Panc1 (cell line): ENCODE data around the gene FGGY. TPM values are rescaled to one million over a fixed set of nuclear protein-coding genes. Genes with fewer than 3 reads are reported as not detected.

Experiments
- ATAC-seq: fragments of 200-7000 bp; cut with Tn5 transposase; 2 replicates; pipeline ENCODE4 v1.9.1; 2020; ENCODE audit warnings: mild to moderate bottlenecking, moderate library complexity
- BruUV-seq: library from RNA; stranded (reverse); fragments of 400-500 nt; replicated peaks from 2 replicates; lab custom pipeline; 2021; lab: Mats Ljungman, UMichigan
- CTCF ChIA-PET: fragments of 300-600 bp; sonication (Branson Sonifier 250); formaldehyde crosslinking; loops from one replicate; lab custom pipeline; 2022; ENCODE audit warnings: antibody characterized with exemption; lab: Charles Lee
- POLR2A ChIA-PET: fragments of 300-600 bp; sonication (Branson Sonifier 250); formaldehyde crosslinking; loops from one replicate; lab custom pipeline; 2022; ENCODE audit warnings: antibody characterized with exemption; lab: Charles Lee
- DNase-seq: peaks from one replicate; pipeline ENCODE4 v3.0.0-alpha.2; 2010; ENCODE audit warnings: low read depth, low spot score
- H3K27ac ChIP-seq: 2 replicates; pipeline ENCODE4 v1.5.1; 2011; ENCODE audit warnings: mild to moderate bottlenecking, low read length, inconsistent platforms
- H3K27me3 ChIP-seq: fragments of 200-500 bp; sonication (Bioruptor generic); 2 replicates; pipeline ENCODE4 v1.6.0; 2014; ENCODE audit warnings: low read length, inconsistent platforms; ENCODE audit not compliant: control insufficient read depth, insufficient read depth
- H3K36me3 ChIP-seq: fragments of 200-500 bp; sonication (Bioruptor generic); 2 replicates; pipeline ENCODE4 v1.5.1; 2014; ENCODE audit warnings: inconsistent platforms, mild to moderate bottlenecking, low read length, moderate library complexity; ENCODE audit not compliant: control insufficient read depth, insufficient read depth
- H3K4me1 ChIP-seq: 2 replicates; pipeline ENCODE4 v1.5.1; 2011; ENCODE audit warnings: inconsistent platforms, mild to moderate bottlenecking, low read length, moderate library complexity; ENCODE audit not compliant: control insufficient read depth, insufficient read depth
- H3K4me3 ChIP-seq, 2 experiments: 2 replicates each; pipeline ENCODE4 v1.5.1; 2011 to 2012; ENCODE audit warnings: low read depth in 2 of 2, low read length in 2 of 2, mild to moderate bottlenecking in 2 of 2, inconsistent platforms in 1 of 2, moderate library complexity in 1 of 2
- H3K9me3 ChIP-seq: fragments of 200-500 bp; sonication (Bioruptor generic); 2 replicates; pipeline ENCODE4 v1.5.1; 2014; ENCODE audit warnings: low read depth, mild to moderate bottlenecking, inconsistent platforms, low read length, moderate library complexity; ENCODE audit not compliant: control insufficient read depth, insufficient read depth
- CTCF ChIP-seq: fragments of 450-650 bp; IDR thresholded peaks from 2 replicates; pipeline ENCODE4 v1.5.1; 2017; ENCODE audit warnings: mild to moderate bottlenecking
- POLR2AphosphoS5 ChIP-seq: IDR thresholded peaks from 2 replicates; pipeline ENCODE4 v1.6.1; 2012; ENCODE audit warnings: mild to moderate bottlenecking, low read depth, low read length, moderate library complexity
- REST ChIP-seq, 2 experiments: IDR thresholded peaks; 2 replicates each; pipeline ENCODE4 v1.6.1; 2011 to 2012; ENCODE audit warnings: low read depth in 2 of 2, control low read depth in 1 of 2, low read length in 1 of 2, mild to moderate bottlenecking in 1 of 2, moderate library complexity in 1 of 2; ENCODE audit not compliant: insufficient read depth in 1 of 2
- SIN3A ChIP-seq: IDR thresholded peaks from 2 replicates; pipeline ENCODE4 v1.6.1; 2012; ENCODE audit warnings: low read depth, mild to moderate bottlenecking, low read length, moderate library complexity, borderline replicate concordance; ENCODE audit not compliant: insufficient read depth
- TCF7L2 ChIP-seq: IDR thresholded peaks from 2 replicates; pipeline ENCODE4 v1.6.1; 2011; ENCODE audit warnings: mild to moderate bottlenecking, low read depth, low read length, inconsistent platforms
- in situ Hi-C: cut with HindIII; loops from 2 replicates; pipeline ENCODE4 v1.10.0; 2016; ENCODE audit warnings: low sequenced_read_pairs, low pct_unique_long_range_greater_than_20kb
- intact Hi-C: fragments of 100-400 bp; cut with micrococcal nuclease; formaldehyde crosslinking; loops from one replicate; pipeline ENCODE4 v1.10.0; 2022; ENCODE audit not compliant: unreplicated experiment
- total RNA-seq: library from RNA; stranded (reverse); gene quantifications from one replicate; pipeline ENCODE4 v1.2.1, GENCODE V29; 2021; ENCODE audit not compliant: unreplicated experiment

Gene FGGY
- total RNA-seq, 1 experiment from 2014 or later: 15.5 TPM

- CTCF ChIA-PET: no interaction called here
- H3K27ac ChIP-seq: no peak overlapping the region
- ATAC-seq (no peak), DNase-seq (no peak)
- no peaks in the 10 kb centered on the region for H3K9me3 ChIP-seq
- H3K27me3 ChIP-seq: no peaks in the 10 kb centered on the region
- intact Hi-C loops (no loop called here), in situ Hi-C loops (no loop called here)
- TF ChIP-seq CTCF (no peak), SIN3A (no peak), POLR2AphosphoS5 (no peak), REST (IDR thresholded peaks at IDR 0.05; ENCODE audit: insufficient read depth in 1 of 2, low read depth in 2 of 2, low read length in 1 of 2) (no peak), TCF7L2 (no peak)
- no peaks in the 10 kb centered on the region for H3K4me1 ChIP-seq
- H3K4me3 ChIP-seq: no peak overlapping the region
- no peaks in the 10 kb centered on the region for H3K36me3 ChIP-seq
- BruUV-seq: no TSS peak
- POLR2A ChIA-PET: no interaction called here
Observed at GRCh38 chr1:59761443-59761842, 464.5 kb downstream of the FGGY start.

- BruUV-seq: no TSS peak
- no peaks in the 10 kb centered on the region for H3K36me3 ChIP-seq
- ChIA-PET POLR2A (no interaction called here), CTCF (no interaction called here)
- TF ChIP-seq SIN3A: no peak
- no peak for TF ChIP-seq REST (IDR thresholded peaks at IDR 0.05; ENCODE audit: insufficient read depth in 1 of 2, low read depth in 2 of 2, low read length in 1 of 2)
- no peak for TF ChIP-seq TCF7L2
- TF ChIP-seq CTCF: no peak
- TF ChIP-seq POLR2AphosphoS5: no peak
- H3K27me3 ChIP-seq: no peaks in the 10 kb centered on the region
- H3K9me3 ChIP-seq: no peaks in the 10 kb centered on the region
- H3K27ac ChIP-seq: no peak overlapping the region
- H3K4me3 ChIP-seq: no peak overlapping the region
- intact Hi-C loops (no loop called here), in situ Hi-C loops (no loop called here)
- no peak for ATAC-seq
- DNase-seq: no peak
- no peaks in the 10 kb centered on the region for H3K4me1 ChIP-seq
Observed at GRCh38 chr1:59763418-59763817, 466.5 kb downstream of the FGGY start.
